GM21515 (cell line): ENCODE measurements around the gene GRXCR1.

Source experiments
- ATAC-seq: cut with Tn5 transposase; IDR thresholded peaks from one replicate; pipeline ENCODE4 v1.9.1; 2021; ENCODE audit not compliant: unreplicated experiment

GRXCR1 gene

GRCh38 chr4:42892413-42892812 is at the start of gene GRXCR1:
TSS of gene GRXCR1 (plus strand) at chr4:42892713. CDS start at chr4:42893267, 554 bp downstream.
- ATAC-seq: no peak

- ATAC-seq: no peak
These were observed 48.8 kb upstream of the GRXCR1 start for GRCh38 chr4:42843694-42844093.

DNA sequence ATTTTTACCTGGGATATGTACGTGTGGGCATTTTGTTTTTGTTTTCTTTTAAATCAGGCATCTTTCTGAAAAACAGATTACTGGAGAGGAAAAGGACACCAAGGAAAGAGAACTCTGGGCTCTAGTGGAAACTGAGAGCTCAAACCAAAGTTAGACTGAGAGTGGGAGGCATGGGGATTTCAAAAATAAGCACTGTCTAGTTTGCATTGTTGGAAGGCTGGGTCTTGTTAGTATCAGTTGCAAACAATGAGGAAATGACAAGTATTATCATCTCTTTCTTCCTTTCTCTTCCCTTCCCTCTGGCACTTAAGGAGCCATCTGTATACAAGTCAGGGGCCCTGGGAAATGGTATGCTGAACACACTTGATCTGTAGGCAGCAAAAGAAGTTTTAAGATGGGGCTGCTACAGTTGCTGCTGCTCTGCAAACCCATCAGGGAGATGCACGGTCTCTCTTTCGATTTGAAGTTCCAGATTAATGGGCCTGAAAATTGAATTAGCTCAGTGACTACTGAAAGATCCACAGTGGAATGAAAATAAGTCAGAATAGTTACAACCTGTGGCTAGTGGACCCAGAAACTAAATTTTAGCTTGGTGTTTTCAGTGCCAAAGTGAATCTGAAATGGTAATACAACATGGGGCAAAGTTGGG is 48.0 kb upstream of the GRXCR1 start:
- ATAC-seq: no peak

- no peak for ATAC-seq
These were observed 46.9 kb upstream of the GRXCR1 start for GRCh38 chr4:42845586-42845985.

DNA sequence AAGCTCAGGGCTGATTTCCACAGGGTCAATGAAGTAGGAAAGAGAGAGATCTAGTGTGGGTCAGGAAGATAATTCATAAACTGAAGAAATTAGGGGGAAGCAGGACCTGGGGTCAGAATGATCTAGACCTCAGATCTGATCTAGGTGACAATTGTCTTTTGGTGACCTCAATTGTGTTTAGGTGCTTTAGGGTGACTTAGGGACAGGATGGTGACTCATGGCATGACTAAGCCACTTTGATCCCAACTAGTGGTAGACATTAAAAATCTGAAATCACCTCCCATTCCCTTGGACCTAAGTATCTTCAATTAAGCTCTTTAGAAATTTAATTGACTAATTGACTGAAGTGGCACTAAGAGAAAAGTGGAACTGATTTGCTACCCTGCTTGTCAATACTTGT is 36.7 kb upstream of the GRXCR1 start:
- ATAC-seq: no peak

DNA sequence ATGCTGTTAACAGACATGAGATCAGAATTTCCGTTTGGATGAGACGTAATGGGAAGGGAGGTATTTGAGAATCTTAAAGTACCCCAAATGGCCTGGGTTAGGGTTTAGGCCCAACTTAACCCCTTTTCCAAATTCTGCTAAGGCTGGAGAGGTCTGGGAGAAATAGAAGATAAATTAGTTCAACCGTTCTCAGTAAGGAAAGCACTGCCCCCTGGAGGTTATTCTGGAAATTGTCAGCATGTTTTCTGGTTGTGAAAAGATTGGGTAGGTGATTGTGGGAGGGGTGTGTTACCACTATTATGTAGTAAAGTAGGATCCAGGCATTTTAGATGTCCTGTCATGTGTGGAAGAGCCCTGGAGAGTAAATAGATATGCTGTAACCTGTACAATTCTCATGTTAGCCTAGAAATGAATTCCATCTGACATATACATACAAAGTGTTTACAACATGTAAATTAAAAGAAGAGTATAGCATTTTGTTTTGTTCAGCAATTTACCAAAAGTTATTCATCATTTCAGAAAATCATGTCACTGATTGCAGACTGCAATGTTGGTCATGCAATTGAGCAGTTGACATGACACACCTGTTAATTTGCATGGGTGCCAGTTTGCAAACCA is 26.8 kb upstream of the GRXCR1 start:
- ATAC-seq: peak; percentile 62

DNA sequence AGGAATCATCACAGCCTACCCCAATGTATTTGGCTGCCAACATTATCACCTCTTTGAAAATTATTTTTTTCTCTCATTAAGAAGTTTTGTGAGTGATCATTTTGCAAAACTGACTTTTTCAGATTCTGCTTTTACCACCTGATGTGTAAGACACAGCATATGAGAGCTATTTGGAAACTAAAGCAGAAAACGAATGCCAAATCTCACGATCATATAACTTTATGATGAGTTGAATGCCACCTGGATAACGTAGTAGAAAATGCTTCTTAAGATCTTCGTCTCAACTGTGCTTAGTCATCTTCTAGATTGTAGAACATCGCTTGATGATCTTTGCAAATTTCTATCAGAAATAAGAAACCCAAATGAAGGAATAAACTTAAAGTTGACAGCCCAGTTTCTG is 21.3 kb upstream of the GRXCR1 start:
- ATAC-seq: no peak

DNA sequence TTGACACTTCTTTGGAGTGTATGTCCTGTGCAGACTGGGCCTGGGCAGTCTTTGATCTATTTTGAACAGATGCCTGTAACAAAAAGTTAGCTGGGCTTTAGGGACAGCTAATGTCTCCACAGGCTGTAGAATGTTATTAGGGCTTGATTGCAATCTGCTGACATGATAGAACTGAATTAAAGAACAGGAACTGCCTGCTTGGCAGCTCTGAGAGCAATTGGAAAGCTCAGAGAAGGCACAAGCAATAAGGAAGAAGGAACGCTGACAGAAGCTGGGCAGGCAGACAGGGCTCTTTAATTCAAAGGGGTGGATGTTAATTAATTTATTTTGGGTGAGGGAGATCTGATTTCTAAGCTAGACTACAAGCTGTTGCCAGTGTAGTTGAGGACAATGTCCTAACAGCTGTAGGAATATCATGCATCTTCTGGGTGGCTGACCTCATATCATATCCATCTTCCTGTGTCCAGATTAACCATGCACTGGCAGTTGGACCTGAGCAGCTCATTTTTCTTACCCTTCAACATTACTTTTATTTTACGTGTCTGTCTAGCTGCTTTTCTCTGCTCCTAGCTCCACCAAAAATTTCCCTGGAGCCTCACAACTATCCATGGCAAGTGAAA is 20.7 kb upstream of the GRXCR1 start:
- ATAC-seq: no peak

DNA sequence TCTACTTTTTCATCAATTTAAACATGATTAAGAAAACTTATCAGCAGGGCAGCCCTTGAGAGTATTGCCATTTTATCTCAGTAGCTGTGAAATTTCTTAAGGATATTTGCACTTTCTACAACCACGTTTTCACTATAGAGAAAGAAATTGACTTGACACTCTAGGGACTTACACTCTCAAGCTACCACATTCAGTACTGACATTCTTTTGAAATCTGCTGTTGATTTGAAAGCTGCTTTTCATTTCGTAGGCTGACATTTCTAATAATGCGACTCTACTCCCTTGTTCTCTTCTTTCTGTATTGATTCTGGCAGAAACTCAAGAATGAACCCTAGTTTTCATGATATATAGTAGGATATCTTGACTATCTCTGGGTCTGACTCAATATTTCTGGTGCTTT is 13.7 kb upstream of the GRXCR1 start:
- no peak for ATAC-seq

GRCh38 chr4:42881253-42881652 is 11.3 kb upstream of the GRXCR1 start:
- ATAC-seq: no peak

DNA sequence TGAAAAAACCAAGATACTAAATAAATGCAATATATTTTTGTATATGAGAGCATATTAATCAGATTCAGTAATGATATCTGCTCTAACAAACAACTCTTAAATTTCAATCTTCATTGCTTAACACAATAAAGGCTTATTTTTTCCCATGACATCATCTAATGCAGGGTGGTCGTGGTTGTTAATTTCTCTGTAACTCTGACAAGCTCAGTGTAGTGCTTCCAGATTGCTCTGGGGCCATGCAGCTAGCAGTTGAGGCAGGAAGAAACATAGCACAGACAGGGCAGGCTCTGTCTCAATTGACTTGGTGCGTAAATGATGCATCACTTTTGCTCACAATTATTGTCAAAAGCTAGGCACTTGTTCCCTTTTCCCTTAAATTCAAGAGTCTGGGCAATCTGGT is 869 bp upstream of the GRXCR1 start:
- no peak for ATAC-seq

GRCh38 chr4:42895452-42895851 is 2.9 kb downstream of the GRXCR1 start:
- no peak for ATAC-seq

DNA sequence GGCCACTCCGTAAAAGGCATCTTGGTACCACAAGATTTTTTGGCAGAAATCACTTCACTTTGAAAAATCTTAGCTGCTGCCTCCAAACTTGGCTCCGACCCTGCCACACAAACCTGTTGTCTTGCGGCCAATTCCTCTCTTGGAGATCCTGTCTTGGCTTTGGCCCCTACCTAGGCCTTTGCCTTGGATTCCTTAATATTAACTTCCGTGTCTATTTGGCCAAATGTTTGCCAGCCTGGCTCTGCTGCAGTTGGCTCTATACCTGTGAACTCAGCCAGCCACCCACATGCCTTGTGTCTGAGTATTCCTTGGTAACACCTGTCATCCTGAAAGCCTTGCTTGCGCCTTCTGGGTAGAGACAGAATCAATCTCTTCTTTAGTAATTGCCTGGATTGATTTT is 12.5 kb downstream of the GRXCR1 start:
- no peak for ATAC-seq

GRCh38 chr4:42905591-42905990 is 13.1 kb downstream of the GRXCR1 start:
- no peak for ATAC-seq

DNA sequence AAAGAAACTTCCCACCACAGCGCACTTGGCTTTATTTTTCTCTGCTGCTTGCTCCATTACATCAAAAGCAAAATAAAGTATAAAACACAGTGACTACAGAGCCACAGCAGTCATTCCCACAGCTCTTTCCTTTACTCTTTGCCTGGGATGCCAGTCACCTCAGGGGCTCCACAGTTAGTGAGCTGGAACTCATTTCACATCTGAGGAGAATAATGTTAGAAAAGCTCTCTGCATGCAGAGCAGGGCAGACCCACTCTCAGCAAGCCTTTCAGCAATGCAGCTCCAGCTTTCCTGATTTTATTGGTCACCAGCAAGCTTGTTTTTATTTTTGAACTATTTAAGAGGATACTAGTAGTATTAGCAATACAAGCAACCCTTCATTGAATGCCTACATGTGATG is 13.8 kb downstream of the GRXCR1 start:
- no peak for ATAC-seq

DNA sequence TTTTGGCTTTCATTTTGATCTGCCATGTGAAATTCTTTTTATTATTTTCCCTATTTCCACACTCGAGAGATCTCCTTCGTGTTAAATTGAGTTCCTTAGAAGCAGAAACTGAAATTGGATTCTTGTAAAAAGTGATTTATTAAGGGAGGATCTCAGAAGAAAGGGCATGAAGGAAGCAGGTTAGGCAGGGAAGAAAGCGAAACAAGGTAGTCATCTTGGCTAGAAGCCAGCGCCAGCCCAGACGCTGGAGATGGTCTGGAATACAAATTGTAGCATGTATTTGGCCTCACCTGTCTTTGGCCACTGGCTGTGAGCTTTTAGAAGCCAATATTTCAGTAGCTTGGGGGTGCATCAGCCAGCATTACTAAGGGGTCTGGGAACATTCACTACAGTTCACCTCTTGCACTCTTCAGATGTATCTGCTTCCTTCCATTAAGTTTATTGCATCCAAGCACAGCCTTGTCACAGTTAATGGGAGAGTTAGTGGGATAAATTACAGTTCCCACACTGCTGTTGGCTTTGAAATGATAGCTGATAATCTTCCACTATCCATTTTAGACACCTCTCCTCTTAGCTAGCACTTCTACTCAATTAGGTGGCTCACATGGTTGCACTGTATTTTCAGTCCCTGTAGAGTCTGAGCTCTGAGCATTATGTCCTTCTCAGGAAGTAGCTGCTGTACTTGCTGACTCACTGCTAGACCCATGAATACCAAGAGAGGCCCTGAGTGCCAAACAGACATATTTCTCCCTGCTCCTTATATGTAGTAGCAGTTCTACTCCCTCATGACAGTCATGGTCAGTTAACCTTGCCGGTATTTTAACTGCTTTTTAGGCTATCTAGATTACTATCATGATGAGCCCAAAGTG is 14.6 kb downstream of the GRXCR1 start:
- ATAC-seq: no peak

GRCh38 chr4:42910459-42910858 is 17.9 kb downstream of the GRXCR1 start:
- no peak for ATAC-seq

GRCh38 chr4:42914937-42915336 is 22.4 kb downstream of the GRXCR1 start:
- ATAC-seq: no peak

GRCh38 chr4:42915484-42915883 is 23.0 kb downstream of the GRXCR1 start:
- no peak for ATAC-seq

GRCh38 chr4:42917296-42917695 is 24.8 kb downstream of the GRXCR1 start:
- ATAC-seq: no peak

DNA sequence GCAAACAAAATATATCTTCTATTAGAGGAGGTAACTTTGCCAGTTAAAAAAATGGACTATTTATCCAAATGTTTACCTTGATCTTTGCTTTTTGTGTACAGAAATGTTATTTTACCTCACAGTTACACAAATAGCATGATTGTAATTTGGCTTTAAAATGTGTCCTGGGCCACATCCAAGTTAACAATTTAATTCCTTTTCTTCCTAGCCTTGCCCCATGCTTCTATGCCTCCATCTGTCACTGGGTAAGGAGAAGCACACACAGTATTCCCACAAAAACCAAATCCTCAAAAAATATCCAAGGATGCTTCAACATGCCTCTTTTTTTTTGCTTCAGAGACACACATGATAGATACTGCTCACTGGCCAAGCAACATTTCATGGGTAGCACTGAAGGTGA is 30.9 kb downstream of the GRXCR1 start:
- ATAC-seq: no peak

GRCh38 chr4:42925921-42926320 is 33.4 kb downstream of the GRXCR1 start:
- ATAC-seq: no peak
